ENCODE measurements around the gene LEKR1. TPM values are rescaled to one million over a fixed set of nuclear protein-coding genes. Genes with fewer than 3 reads are reported as not detected.
A peak's percentile ranks its signal among the peaks of the same experiment; 100 is the strongest.

Gene LEKR1
- total and polyA plus RNA-seq, 9 of the 15 experiments (the other 6 are each of a cell fraction or from before 2014, with no cell fraction given) = 0.76 to 1.8 (median 1.2) TPM

GRCh38 chr3:157071744-157072525 is 245.8 kb downstream of the LEKR1 start (continued):
- TF ChIP-seq JUN (IDR thresholded peaks at IDR 0.05; ENCODE audit: borderline replicate concordance, low read depth, low read length) (no peak), JUN (CRISPR knock-in tag; IDR thresholded peaks at IDR 0.05; ENCODE audit: borderline replicate concordance) (no peak), CHD1 (IDR thresholded peaks at IDR 0.05; ENCODE audit: low read length) (no peak), HBP1 (CRISPR knock-in tag; IDR thresholded peaks at IDR 0.05) (0 out of 2 replicates have a peak, but pooled peaks have one; percentile 17), FOXJ3 (CRISPR knock-in tag; IDR thresholded peaks at IDR 0.05) (no peak), ZNF584 (CRISPR knock-in tag; IDR thresholded peaks at IDR 0.05; ENCODE audit: low read depth) (no peak), HINFP (tag; conservative IDR thresholded peaks at IDR 0.05; ENCODE audit: low read depth) (0 out of 2 replicates have a peak, but pooled peaks have one; percentile 51), SP1 (CRISPR knock-in tag; IDR thresholded peaks at IDR 0.05) (no peak), SRSF7 (optimal IDR thresholded peaks at IDR 0.05; ENCODE audit: low read depth, low read length) (no peak), PHB (CRISPR knock-in tag; IDR thresholded peaks at IDR 0.05) (no peak), ZFP36 (IDR thresholded peaks at IDR 0.05; ENCODE audit: low read depth, low read length, partially characterized antibody) (no peak), ZNF263 (CRISPR knock-in tag; IDR thresholded peaks at IDR 0.05; ENCODE audit: borderline replicate concordance) (no peak), ZNF512 (tag; IDR thresholded peaks at IDR 0.05) (peak; percentile 98), ZNF395 (CRISPR knock-in tag; IDR thresholded peaks at IDR 0.05) (no peak), STAG1 (CRISPR knock-in tag; IDR thresholded peaks at IDR 0.05; ENCODE audit: borderline replicate concordance) (no peak), ZBTB5 (IDR thresholded peaks at IDR 0.05) (0 out of 2 replicates have a peak, but pooled peaks have one; percentile 14)

Measured in K562 (cell line).